NCI-H146 (cell line): ENCODE measurements around the gene KRTAP12-2.
"Not testable (repeated sequence)": the region's sequence is repeated elsewhere in the genome, so short reads cannot be mapped to it uniquely, and the experiment has no call there.

Experiments used
- DNase-seq: peaks from one replicate; lab custom pipeline; 2025; lab: John Stamatoyannopoulos, UW

Gene KRTAP12-2

GRCh38 chr21:44702111-44702972 lies 35.6 kb upstream of the KRTAP12-2 start:
- peak; percentile 75 for DNase-seq

GRCh38 chr21:44701541-44701940 lies 34.8 kb upstream of the KRTAP12-2 start:
- DNase-seq: no peak

- DNase-seq: no peak
Observed at GRCh38 chr21:44701023-44701400, 34.3 kb upstream of the KRTAP12-2 start.

GRCh38 chr21:44700101-44701022 lies 33.6 kb upstream of the KRTAP12-2 start:
- DNase-seq: no peak

- DNase-seq: no peak
Observed at GRCh38 chr21:44699502-44700001, 32.8 kb upstream of the KRTAP12-2 start.

GRCh38 chr21:44697811-44698734 lies 31.3 kb upstream of the KRTAP12-2 start:
- DNase-seq: peak; percentile 41

- peak; percentile 41 for DNase-seq
Observed at GRCh38 chr21:44697172-44697810, 30.6 kb upstream of the KRTAP12-2 start, which contains the start of gene KRTAP10-12. KRTAP10-12 (plus strand) TSS chr21:44697172; CDS start chr21:44697202, 30 bp downstream.

- DNase-seq: no peak
Observed at GRCh38 chr21:44696572-44696971, 29.8 kb upstream of the KRTAP12-2 start.

- no peak for DNase-seq
Observed at GRCh38 chr21:44695641-44696040, 28.9 kb upstream of the KRTAP12-2 start.

- no peak for DNase-seq
Observed at GRCh38 chr21:44695184-44695583, 28.5 kb upstream of the KRTAP12-2 start.

- no peak for DNase-seq
Observed at GRCh38 chr21:44694776-44695175, 28.0 kb upstream of the KRTAP12-2 start.

- no peak for DNase-seq
Observed at GRCh38 chr21:44692798-44693512, 26.2 kb upstream of the KRTAP12-2 start.

- no peak for DNase-seq
Observed at GRCh38 chr21:44691686-44692085, 25.0 kb upstream of the KRTAP12-2 start.

- DNase-seq: not testable (repeated sequence)
Observed at GRCh38 chr21:44689740-44690139, 23.0 kb upstream of the KRTAP12-2 start.

GRCh38 chr21:44687671-44688070 lies 20.9 kb upstream of the KRTAP12-2 start:
- DNase-seq: no peak

- DNase-seq: no peak
Observed at GRCh38 chr21:44686843-44687561, 20.3 kb upstream of the KRTAP12-2 start.

GRCh38 chr21:44686000-44686781 lies 19.5 kb upstream of the KRTAP12-2 start:
- DNase-seq: peak; percentile 71

- DNase-seq: not testable (repeated sequence)
Observed at GRCh38 chr21:44685050-44685449, 18.3 kb upstream of the KRTAP12-2 start.

GRCh38 chr21:44684483-44684882 lies 17.8 kb upstream of the KRTAP12-2 start:
- no peak for DNase-seq
